GM23338 (cell line): ENCODE measurements around the gene CMTM6. TPM values are rescaled to one million over a fixed set of nuclear protein-coding genes. Genes with fewer than 3 reads are reported as not detected.

Experiments used
- ATAC-seq: fragments of 200-7000 bp; cut with Tn5 transposase; 3 replicates; pipeline ENCODE4 v1.9.1; 2020
- DNase-seq: peaks from one replicate; pipeline ENCODE4 v3.0.0-alpha.2; 2015; ENCODE audit warnings: low spot score
- H2AFZ ChIP-seq: fragments of 200-600 bp; sonication (generic); 2 replicates; pipeline ENCODE4 v1.8.0; 2016; ENCODE audit warnings: antibody characterized with exemption, mild to moderate bottlenecking, moderate library complexity
- H3F3A ChIP-seq: fragments of 200-600 bp; sonication (generic); replicated peaks from 2 replicates; pipeline ENCODE4 v1.8.0; 2017; ENCODE audit warnings: antibody characterized with exemption, mixed run types, low read depth
- H3K27ac ChIP-seq: fragments of 200-600 bp; sonication (generic); 2 replicates; pipeline ENCODE4 v1.6.1; 2016; ENCODE audit warnings: low read depth
- H3K27me3 ChIP-seq: fragments of 200-600 bp; sonication (generic); 2 replicates; pipeline ENCODE4 v1.8.0; 2016; ENCODE audit warnings: mild to moderate bottlenecking, mixed run types, moderate library complexity; ENCODE audit not compliant: insufficient read depth
- H3K36me3 ChIP-seq: fragments of 200-600 bp; sonication (generic); 2 replicates; pipeline ENCODE4 v1.8.0; 2016; ENCODE audit warnings: mild to moderate bottlenecking; ENCODE audit not compliant: insufficient read depth
- H3K4me1 ChIP-seq: fragments of 200-600 bp; sonication (generic); 2 replicates; pipeline ENCODE4 v1.8.0; 2016; ENCODE audit warnings: mild to moderate bottlenecking, moderate library complexity; ENCODE audit not compliant: insufficient read depth
- H3K4me2 ChIP-seq: fragments of 200-600 bp; sonication (generic); 2 replicates; pipeline ENCODE4 v1.7.1; 2017; ENCODE audit warnings: mixed run types
- H3K4me3 ChIP-seq: fragments of 200-600 bp; sonication (generic); 2 replicates; pipeline ENCODE4 v1.6.1; 2016; ENCODE audit warnings: mixed run types
- H3K79me2 ChIP-seq: fragments of 200-600 bp; sonication (generic); replicated peaks from 2 replicates; pipeline ENCODE4 v1.8.0; 2017; ENCODE audit warnings: mild to moderate bottlenecking; ENCODE audit not compliant: insufficient read depth
- H3K9me2 ChIP-seq: fragments of 200-600 bp; sonication (generic); 2 replicates; pipeline ENCODE4 v1.8.0; 2017; ENCODE audit not compliant: insufficient read depth
- H4K20me1 ChIP-seq: fragments of 200-600 bp; sonication (generic); replicated peaks from 2 replicates; pipeline ENCODE4 v1.8.0; 2017; ENCODE audit warnings: mild to moderate bottlenecking; ENCODE audit not compliant: insufficient read depth
- H3K27ac Mint-ChIP-seq: 2 replicates; pipeline ENCODE4 v1.8.0; 2020; ENCODE audit warnings: inconsistent platforms, mild to moderate bottlenecking, moderate library complexity, mixed read lengths
- H3K27me3 Mint-ChIP-seq: 3 replicates; pipeline ENCODE4 v1.8.0; 2022; ENCODE audit warnings: low read depth, mild to moderate bottlenecking, moderate library complexity, mixed read lengths, inconsistent platforms; ENCODE audit not compliant: insufficient read depth, poor library complexity
- H3K36me3 Mint-ChIP-seq: 3 replicates; pipeline ENCODE4 v1.8.0; 2021; ENCODE audit warnings: low read depth, mild to moderate bottlenecking, inconsistent platforms, moderate library complexity, mixed read lengths
- H3K4me1 Mint-ChIP-seq: 3 replicates; pipeline ENCODE4 v1.8.0; 2020; ENCODE audit warnings: mild to moderate bottlenecking, inconsistent platforms, mixed read lengths
- H3K4me3 Mint-ChIP-seq: 3 replicates; pipeline ENCODE4 v1.8.0; 2021; ENCODE audit warnings: moderate library complexity, mild to moderate bottlenecking, inconsistent platforms, mixed read lengths
- H3K9me3 Mint-ChIP-seq: 3 replicates; pipeline ENCODE4 v1.8.0; 2020; ENCODE audit warnings: moderate library complexity, mild to moderate bottlenecking, inconsistent platforms, mixed read lengths
- CREB1 ChIP-seq: fragments of 250-450 bp; sonication (Bioruptor Pico); IDR thresholded peaks from 2 replicates; pipeline ENCODE4 v1.5.0; 2020; ENCODE audit warnings: low read depth, mild to moderate bottlenecking, moderate library complexity
- EZH2 ChIP-seq: fragments of 200-600 bp; sonication (generic); IDR thresholded peaks from one replicate; pipeline ENCODE4 v1.8.0; 2017; ENCODE audit warnings: antibody characterized with exemption, mild to moderate bottlenecking, low read depth; ENCODE audit not compliant: unreplicated experiment
- EZH2phosphoT487 ChIP-seq: fragments of 200-600 bp; sonication (generic); IDR thresholded peaks from one replicate; pipeline ENCODE4 v1.8.1; 2018; ENCODE audit warnings: antibody characterized with exemption; ENCODE audit not compliant: unreplicated experiment
- JUNB ChIP-seq: IDR thresholded peaks from one replicate; pipeline ENCODE4 v1.6.1; 2016; ENCODE audit warnings: antibody characterized with exemption; ENCODE audit not compliant: unreplicated experiment
- NANOG ChIP-seq: IDR thresholded peaks from 2 replicates; pipeline ENCODE4 v1.6.1; 2016; ENCODE audit warnings: antibody characterized with exemption, borderline replicate concordance
- POLR2AphosphoS5 ChIP-seq: IDR thresholded peaks from 2 replicates; pipeline ENCODE4 v1.6.1; 2016; ENCODE audit warnings: antibody characterized with exemption, low read depth
- STAT1 ChIP-seq: IDR thresholded peaks from one replicate; pipeline ENCODE4 v1.6.1; 2016; ENCODE audit warnings: antibody characterized with exemption; ENCODE audit not compliant: unreplicated experiment
- ZNF114 ChIP-seq: fragments of 250-450 bp; sonication (Bioruptor Pico); IDR thresholded peaks from 2 replicates; pipeline ENCODE4 v1.5.0; 2020; ENCODE audit warnings: mild to moderate bottlenecking, moderate library complexity
- ZNF331 ChIP-seq: fragments of 250-450 bp; sonication (Bioruptor Pico); IDR thresholded peaks from 2 replicates; pipeline ENCODE4 v1.5.0; 2020; ENCODE audit warnings: low read depth, mild to moderate bottlenecking, moderate library complexity
- polyA plus RNA-seq: library from polyadenylated mRNA; unstranded; fragments of >200 nt; fragmentation: Nextera tagmentation; extraction: Ambion mirVana; gene quantifications from 2 replicates; pipeline ENCODE4 v1.2.1, GENCODE V29; 2016
- total RNA-seq: library from RNA; depleted of rRNA; stranded (reverse); fragments of >200 nt; shearing (Covaris generic); gene quantifications from 2 replicates; pipeline ENCODE4 v1.2.3, GENCODE V29; 2014
- TF ChIP-seq, protein P1 (sequence below): IDR thresholded peaks from one replicate; pipeline ENCODE4 v1.6.1; 2018; ENCODE audit warnings: antibody characterized with exemption; ENCODE audit not compliant: unreplicated experiment
- TF ChIP-seq, protein P2 (sequence below): fragments of 250-450 bp; sonication (Bioruptor Pico); IDR thresholded peaks from 2 replicates; pipeline ENCODE4 v1.5.0; 2020; ENCODE audit warnings: mild to moderate bottlenecking, moderate library complexity
- TF ChIP-seq, protein P3 (sequence below), 2 experiments: fragments of 200-600 bp in 1 of 2; sonication (generic) in 1 of 2; conservative IDR thresholded peaks; 2 replicates each; pipeline versions ENCODE4 v1.5.1 to v1.6.1; 2016 to 2017; ENCODE audit warnings: antibody characterized with exemption in 2 of 2, low read depth in 2 of 2, mild to moderate bottlenecking in 2 of 2, moderate library complexity in 1 of 2
- TF ChIP-seq, protein P4 (sequence below): IDR thresholded peaks from 2 replicates; pipeline ENCODE4 v1.6.1; 2016; ENCODE audit warnings: antibody characterized with exemption

CMTM6 gene
- total and polyA plus RNA-seq, 2 experiments from 2014 or later: 42.3 to 123 TPM

DNA sequence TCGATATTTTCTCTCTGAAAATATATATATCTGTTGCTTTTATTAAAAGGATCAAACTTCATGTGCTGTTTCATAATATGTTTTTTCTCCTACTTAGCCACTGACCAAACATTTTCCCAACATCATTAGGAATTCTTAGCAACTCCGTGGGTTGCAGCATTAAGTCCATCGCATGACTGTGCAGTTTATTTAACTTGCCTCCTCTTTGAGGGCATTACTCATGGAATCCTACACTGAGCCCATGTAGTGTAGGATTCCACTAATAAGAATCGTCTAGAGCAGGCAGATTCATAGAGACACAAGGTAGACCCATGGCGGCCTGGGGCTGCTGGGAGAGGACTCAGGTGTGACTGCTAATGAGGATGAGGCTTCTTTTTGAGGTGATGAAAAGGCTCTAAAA lies 49.3 kb downstream of the CMTM6 start:
- peaks cover 3% of the 10 kb centered on the region; the same call in 1 of the 3 replicates for H3K36me3 Mint-ChIP-seq
- H3K4me1 Mint-ChIP-seq: peaks cover 33% of the 10 kb centered on the region
- H3K4me3 ChIP-seq: no peak overlapping the region
- H3K27ac Mint-ChIP-seq: no peak overlapping the region
- H3K9me3 Mint-ChIP-seq: no peaks in the 10 kb centered on the region
- no peak for ATAC-seq
- H3K36me3 ChIP-seq: peaks cover 6% of the 10 kb centered on the region; the same call in 1 of the 2 replicates
- 0 out of 2 replicates have a peak, but pooled peaks cover 3% of the 10 kb centered on the region for H3F3A ChIP-seq
- H3K27ac ChIP-seq: no peak overlapping the region
- no peak overlapping the region for H3K4me3 Mint-ChIP-seq
- H4K20me1 ChIP-seq: no peaks in the 10 kb centered on the region
- peaks cover 3% of the 10 kb centered on the region for H3K27me3 Mint-ChIP-seq
- no peak overlapping the region for H2AFZ ChIP-seq
- H3K4me2 ChIP-seq: no peak overlapping the region
- TF ChIP-seq STAT1: no peak
- TF ChIP-seq, protein P1, sequence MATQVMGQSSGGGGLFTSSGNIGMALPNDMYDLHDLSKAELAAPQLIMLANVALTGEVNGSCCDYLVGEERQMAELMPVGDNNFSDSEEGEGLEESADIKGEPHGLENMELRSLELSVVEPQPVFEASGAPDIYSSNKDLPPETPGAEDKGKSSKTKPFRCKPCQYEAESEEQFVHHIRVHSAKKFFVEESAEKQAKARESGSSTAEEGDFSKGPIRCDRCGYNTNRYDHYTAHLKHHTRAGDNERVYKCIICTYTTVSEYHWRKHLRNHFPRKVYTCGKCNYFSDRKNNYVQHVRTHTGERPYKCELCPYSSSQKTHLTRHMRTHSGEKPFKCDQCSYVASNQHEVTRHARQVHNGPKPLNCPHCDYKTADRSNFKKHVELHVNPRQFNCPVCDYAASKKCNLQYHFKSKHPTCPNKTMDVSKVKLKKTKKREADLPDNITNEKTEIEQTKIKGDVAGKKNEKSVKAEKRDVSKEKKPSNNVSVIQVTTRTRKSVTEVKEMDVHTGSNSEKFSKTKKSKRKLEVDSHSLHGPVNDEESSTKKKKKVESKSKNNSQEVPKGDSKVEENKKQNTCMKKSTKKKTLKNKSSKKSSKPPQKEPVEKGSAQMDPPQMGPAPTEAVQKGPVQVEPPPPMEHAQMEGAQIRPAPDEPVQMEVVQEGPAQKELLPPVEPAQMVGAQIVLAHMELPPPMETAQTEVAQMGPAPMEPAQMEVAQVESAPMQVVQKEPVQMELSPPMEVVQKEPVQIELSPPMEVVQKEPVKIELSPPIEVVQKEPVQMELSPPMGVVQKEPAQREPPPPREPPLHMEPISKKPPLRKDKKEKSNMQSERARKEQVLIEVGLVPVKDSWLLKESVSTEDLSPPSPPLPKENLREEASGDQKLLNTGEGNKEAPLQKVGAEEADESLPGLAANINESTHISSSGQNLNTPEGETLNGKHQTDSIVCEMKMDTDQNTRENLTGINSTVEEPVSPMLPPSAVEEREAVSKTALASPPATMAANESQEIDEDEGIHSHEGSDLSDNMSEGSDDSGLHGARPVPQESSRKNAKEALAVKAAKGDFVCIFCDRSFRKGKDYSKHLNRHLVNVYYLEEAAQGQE: no peak
- TF ChIP-seq ZNF331 (CRISPR knock-in tag): no peak
- TF ChIP-seq, protein P2, sequence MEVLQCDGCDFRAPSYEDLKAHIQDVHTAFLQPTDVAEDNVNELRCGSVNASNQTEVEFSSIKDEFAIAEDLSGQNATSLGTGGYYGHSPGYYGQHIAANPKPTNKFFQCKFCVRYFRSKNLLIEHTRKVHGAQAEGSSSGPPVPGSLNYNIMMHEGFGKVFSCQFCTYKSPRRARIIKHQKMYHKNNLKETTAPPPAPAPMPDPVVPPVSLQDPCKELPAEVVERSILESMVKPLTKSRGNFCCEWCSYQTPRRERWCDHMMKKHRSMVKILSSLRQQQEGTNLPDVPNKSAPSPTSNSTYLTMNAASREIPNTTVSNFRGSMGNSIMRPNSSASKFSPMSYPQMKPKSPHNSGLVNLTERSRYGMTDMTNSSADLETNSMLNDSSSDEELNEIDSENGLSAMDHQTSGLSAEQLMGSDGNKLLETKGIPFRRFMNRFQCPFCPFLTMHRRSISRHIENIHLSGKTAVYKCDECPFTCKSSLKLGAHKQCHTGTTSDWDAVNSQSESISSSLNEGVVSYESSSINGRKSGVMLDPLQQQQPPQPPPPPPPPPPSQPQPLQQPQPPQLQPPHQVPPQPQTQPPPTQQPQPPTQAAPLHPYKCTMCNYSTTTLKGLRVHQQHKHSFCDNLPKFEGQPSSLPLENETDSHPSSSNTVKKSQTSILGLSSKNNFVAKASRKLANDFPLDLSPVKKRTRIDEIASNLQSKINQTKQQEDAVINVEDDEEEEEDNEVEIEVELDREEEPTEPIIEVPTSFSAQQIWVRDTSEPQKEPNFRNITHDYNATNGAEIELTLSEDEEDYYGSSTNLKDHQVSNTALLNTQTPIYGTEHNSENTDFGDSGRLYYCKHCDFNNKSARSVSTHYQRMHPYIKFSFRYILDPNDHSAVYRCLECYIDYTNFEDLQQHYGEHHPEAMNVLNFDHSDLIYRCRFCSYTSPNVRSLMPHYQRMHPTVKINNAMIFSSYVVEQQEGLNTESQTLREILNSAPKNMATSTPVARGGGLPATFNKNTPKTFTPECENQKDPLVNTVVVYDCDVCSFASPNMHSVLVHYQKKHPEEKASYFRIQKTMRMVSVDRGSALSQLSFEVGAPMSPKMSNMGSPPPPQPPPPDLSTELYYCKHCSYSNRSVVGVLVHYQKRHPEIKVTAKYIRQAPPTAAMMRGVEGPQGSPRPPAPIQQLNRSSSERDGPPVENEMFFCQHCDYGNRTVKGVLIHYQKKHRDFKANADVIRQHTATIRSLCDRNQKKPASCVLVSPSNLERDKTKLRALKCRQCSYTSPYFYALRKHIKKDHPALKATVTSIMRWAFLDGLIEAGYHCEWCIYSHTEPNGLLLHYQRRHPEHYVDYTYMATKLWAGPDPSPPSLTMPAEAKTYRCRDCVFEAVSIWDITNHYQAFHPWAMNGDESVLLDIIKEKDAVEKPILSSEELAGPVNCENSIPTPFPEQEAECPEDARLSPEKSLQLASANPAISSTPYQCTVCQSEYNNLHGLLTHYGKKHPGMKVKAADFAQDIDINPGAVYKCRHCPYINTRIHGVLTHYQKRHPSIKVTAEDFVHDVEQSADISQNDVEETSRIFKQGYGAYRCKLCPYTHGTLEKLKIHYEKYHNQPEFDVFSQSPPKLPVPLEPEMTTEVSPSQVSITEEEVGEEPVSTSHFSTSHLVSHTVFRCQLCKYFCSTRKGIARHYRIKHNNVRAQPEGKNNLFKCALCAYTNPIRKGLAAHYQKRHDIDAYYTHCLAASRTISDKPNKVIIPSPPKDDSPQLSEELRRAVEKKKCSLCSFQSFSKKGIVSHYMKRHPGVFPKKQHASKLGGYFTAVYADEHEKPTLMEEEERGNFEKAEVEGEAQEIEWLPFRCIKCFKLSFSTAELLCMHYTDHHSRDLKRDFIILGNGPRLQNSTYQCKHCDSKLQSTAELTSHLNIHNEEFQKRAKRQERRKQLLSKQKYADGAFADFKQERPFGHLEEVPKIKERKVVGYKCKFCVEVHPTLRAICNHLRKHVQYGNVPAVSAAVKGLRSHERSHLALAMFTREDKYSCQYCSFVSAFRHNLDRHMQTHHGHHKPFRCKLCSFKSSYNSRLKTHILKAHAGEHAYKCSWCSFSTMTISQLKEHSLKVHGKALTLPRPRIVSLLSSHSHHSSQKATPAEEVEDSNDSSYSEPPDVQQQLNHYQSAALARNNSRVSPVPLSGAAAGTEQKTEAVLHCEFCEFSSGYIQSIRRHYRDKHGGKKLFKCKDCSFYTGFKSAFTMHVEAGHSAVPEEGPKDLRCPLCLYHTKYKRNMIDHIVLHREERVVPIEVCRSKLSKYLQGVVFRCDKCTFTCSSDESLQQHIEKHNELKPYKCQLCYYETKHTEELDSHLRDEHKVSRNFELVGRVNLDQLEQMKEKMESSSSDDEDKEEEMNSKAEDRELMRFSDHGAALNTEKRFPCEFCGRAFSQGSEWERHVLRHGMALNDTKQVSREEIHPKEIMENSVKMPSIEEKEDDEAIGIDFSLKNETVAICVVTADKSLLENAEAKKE (CRISPR knock-in tag): no peak
- no peak for TF ChIP-seq POLR2AphosphoS5
- TF ChIP-seq, protein P3, sequence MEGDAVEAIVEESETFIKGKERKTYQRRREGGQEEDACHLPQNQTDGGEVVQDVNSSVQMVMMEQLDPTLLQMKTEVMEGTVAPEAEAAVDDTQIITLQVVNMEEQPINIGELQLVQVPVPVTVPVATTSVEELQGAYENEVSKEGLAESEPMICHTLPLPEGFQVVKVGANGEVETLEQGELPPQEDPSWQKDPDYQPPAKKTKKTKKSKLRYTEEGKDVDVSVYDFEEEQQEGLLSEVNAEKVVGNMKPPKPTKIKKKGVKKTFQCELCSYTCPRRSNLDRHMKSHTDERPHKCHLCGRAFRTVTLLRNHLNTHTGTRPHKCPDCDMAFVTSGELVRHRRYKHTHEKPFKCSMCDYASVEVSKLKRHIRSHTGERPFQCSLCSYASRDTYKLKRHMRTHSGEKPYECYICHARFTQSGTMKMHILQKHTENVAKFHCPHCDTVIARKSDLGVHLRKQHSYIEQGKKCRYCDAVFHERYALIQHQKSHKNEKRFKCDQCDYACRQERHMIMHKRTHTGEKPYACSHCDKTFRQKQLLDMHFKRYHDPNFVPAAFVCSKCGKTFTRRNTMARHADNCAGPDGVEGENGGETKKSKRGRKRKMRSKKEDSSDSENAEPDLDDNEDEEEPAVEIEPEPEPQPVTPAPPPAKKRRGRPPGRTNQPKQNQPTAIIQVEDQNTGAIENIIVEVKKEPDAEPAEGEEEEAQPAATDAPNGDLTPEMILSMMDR (conservative IDR thresholded peaks at IDR 0.05; ENCODE audit: low read depth in 2 of 2): no peak
- no peak for TF ChIP-seq EZH2
- no peak for TF ChIP-seq EZH2phosphoT487
- no peak for TF ChIP-seq ZNF114
- TF ChIP-seq CREB1 (CRISPR knock-in tag): no peak
- no peak for TF ChIP-seq NANOG
- no peak for TF ChIP-seq JUNB
- TF ChIP-seq, protein P4, sequence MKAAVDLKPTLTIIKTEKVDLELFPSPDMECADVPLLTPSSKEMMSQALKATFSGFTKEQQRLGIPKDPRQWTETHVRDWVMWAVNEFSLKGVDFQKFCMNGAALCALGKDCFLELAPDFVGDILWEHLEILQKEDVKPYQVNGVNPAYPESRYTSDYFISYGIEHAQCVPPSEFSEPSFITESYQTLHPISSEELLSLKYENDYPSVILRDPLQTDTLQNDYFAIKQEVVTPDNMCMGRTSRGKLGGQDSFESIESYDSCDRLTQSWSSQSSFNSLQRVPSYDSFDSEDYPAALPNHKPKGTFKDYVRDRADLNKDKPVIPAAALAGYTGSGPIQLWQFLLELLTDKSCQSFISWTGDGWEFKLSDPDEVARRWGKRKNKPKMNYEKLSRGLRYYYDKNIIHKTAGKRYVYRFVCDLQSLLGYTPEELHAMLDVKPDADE: no peak
- H3K79me2 ChIP-seq: no peaks in the 10 kb centered on the region
- no peak for DNase-seq
- H3K9me2 ChIP-seq: no peaks in the 10 kb centered on the region
- no peaks in the 10 kb centered on the region for H3K27me3 ChIP-seq
- H3K4me1 ChIP-seq: peaks cover 3% of the 10 kb centered on the region; the same call in 1 of the 2 replicates
